Smooth muscle cell (in vitro differentiated cells): ENCODE measurements around the gene CARD6. TPM values are rescaled to one million over a fixed set of nuclear protein-coding genes. Genes with fewer than 3 reads are reported as not detected.

Source experiments
- DNase-seq: peaks from one replicate; lab custom pipeline; 2025; ENCODE audit not compliant: unreplicated experiment; lab: John Stamatoyannopoulos, UW
- H2AFZ ChIP-seq: fragments of 200-600 bp; sonication (generic); 2 replicates; pipeline ENCODE4 v1.6.0; 2016; ENCODE audit warnings: antibody characterized with exemption, low read depth, mild to moderate bottlenecking
- H3F3A ChIP-seq: fragments of 200-600 bp; sonication (generic); 2 replicates; pipeline ENCODE4 v1.6.0; 2017; ENCODE audit warnings: antibody characterized with exemption, low read depth
- H3K27ac ChIP-seq: fragments of 200-600 bp; sonication (generic); 2 replicates; pipeline ENCODE4 v1.5.1; 2016; ENCODE audit warnings: low read depth, mild to moderate bottlenecking
- H3K27me3 ChIP-seq: fragments of 200-600 bp; sonication (generic); 2 replicates; pipeline ENCODE4 v1.6.1; 2016; ENCODE audit warnings: low read depth, mild to moderate bottlenecking
- H3K36me3 ChIP-seq: fragments of 200-600 bp; sonication (generic); 2 replicates; pipeline ENCODE4 v1.5.1; 2016; ENCODE audit warnings: low read depth
- H3K4me1 ChIP-seq: fragments of 200-600 bp; sonication (generic); 2 replicates; pipeline ENCODE4 v1.5.1; 2016; ENCODE audit warnings: low read depth
- H3K4me2 ChIP-seq: fragments of 200-600 bp; sonication (generic); 2 replicates; pipeline ENCODE4 v1.6.0; 2016; ENCODE audit warnings: mild to moderate bottlenecking
- H3K4me3 ChIP-seq: fragments of 200-600 bp; sonication (generic); 2 replicates; pipeline ENCODE4 v1.5.1; 2016; ENCODE audit warnings: mild to moderate bottlenecking
- H3K79me2 ChIP-seq: fragments of 200-600 bp; sonication (generic); 2 replicates; pipeline ENCODE4 v1.6.0; 2016; ENCODE audit warnings: low read depth, mild to moderate bottlenecking
- H3K9ac ChIP-seq: fragments of 200-600 bp; sonication (generic); 2 replicates; pipeline ENCODE4 v1.6.0; 2016; ENCODE audit warnings: low read depth
- H3K9me3 ChIP-seq: fragments of 200-600 bp; sonication (generic); replicated peaks from 2 replicates; pipeline ENCODE4 v1.5.1; 2016; ENCODE audit warnings: low read depth
- H4K20me1 ChIP-seq: fragments of 200-600 bp; sonication (generic); 2 replicates; pipeline ENCODE4 v1.6.0; 2016; ENCODE audit warnings: low read depth
- WGBS: methylation state at CpG from one replicate; pipeline ENCODE4 v1.1.7; 2016; ENCODE audit warnings: low lambda C conversion rate; 5-methylcytosine and 5-hydroxymethylcytosine counted together
- polyA plus RNA-seq: library from polyadenylated mRNA; unstranded; fragments of >200 nt; fragmentation: Nextera tagmentation; extraction: Ambion mirVana; gene quantifications from 2 replicates; pipeline ENCODE4 v1.2.1, GENCODE V29; 2016
- total RNA-seq: library from RNA; depleted of rRNA; stranded (reverse); fragments of >200 nt; gene quantifications from 2 replicates; pipeline ENCODE4 v1.2.3, GENCODE V29; 2014
- TF ChIP-seq, protein P1 (sequence below): fragments of 200-600 bp; sonication (generic); IDR thresholded peaks from 2 replicates; pipeline ENCODE4 v1.5.1; 2017; ENCODE audit warnings: borderline replicate concordance, mild to moderate bottlenecking, antibody characterized with exemption; ENCODE audit not compliant: insufficient read depth, poor library complexity, severe bottlenecking

Gene CARD6
- total and polyA plus RNA-seq, 2 experiments from 2014 or later, result 0.43 to 0.99 TPM

- WGBS, result 9% methylated on average over 7 of the region's 7 CpGs
Measured at GRCh38 chr5:40798801-40799210, 42.4 kb upstream of the CARD6 start.

GRCh38 chr5:40799258-40799657, 41.9 kb upstream of the CARD6 start:
- peak overlapping the region; percentile 98 for H3K4me3 ChIP-seq
- peak overlapping the region; percentile 99 for H3K4me2 ChIP-seq
- no peak overlapping the region for H3K27ac ChIP-seq
- H4K20me1 ChIP-seq, result peaks cover 30% of the 10 kb centered on the region
- WGBS, result 12% methylated on average over 1 of the region's 1 CpG
- H2AFZ ChIP-seq, result no peak overlapping the region
- H3K79me2 ChIP-seq, result peaks cover 33% of the 10 kb centered on the region
- peaks cover 9% of the 10 kb centered on the region for H3F3A ChIP-seq
- no peak overlapping the region for H3K9ac ChIP-seq
- no peak for DNase-seq
- H3K36me3 ChIP-seq, result no peaks in the 10 kb centered on the region
- no peaks in the 10 kb centered on the region for H3K27me3 ChIP-seq
- TF ChIP-seq, protein P1, sequence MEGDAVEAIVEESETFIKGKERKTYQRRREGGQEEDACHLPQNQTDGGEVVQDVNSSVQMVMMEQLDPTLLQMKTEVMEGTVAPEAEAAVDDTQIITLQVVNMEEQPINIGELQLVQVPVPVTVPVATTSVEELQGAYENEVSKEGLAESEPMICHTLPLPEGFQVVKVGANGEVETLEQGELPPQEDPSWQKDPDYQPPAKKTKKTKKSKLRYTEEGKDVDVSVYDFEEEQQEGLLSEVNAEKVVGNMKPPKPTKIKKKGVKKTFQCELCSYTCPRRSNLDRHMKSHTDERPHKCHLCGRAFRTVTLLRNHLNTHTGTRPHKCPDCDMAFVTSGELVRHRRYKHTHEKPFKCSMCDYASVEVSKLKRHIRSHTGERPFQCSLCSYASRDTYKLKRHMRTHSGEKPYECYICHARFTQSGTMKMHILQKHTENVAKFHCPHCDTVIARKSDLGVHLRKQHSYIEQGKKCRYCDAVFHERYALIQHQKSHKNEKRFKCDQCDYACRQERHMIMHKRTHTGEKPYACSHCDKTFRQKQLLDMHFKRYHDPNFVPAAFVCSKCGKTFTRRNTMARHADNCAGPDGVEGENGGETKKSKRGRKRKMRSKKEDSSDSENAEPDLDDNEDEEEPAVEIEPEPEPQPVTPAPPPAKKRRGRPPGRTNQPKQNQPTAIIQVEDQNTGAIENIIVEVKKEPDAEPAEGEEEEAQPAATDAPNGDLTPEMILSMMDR, result no peak
- no peaks in the 10 kb centered on the region for H3K9me3 ChIP-seq
- H3K4me1 ChIP-seq, result peaks cover 13% of the 10 kb centered on the region

More at GRCh38 chr5:40798801-40799210, 42.4 kb upstream of the CARD6 start:
- Histone ChIP-seq H3K4me1 (peaks cover 13% of the 10 kb centered on the region), H3K4me2 (peak overlapping the region; percentile 99), H3K9me3 (no peaks in the 10 kb centered on the region), H3K79me2 (peaks cover 38% of the 10 kb centered on the region), H3K9ac (peak overlapping the region; percentile 75), H3K4me3 (peak overlapping the region; percentile 98), H4K20me1 (peaks cover 35% of the 10 kb centered on the region), H3K27me3 (no peaks in the 10 kb centered on the region), H3K36me3 (no peaks in the 10 kb centered on the region), H3F3A (peaks cover 9% of the 10 kb centered on the region), H2AFZ (peak overlapping the region; percentile 100), H3K27ac (peak overlapping the region; percentile 82)
- TF ChIP-seq, protein P1, result no peak
- DNase-seq, result no peak

- Histone ChIP-seq H3K9me3 (no peaks in the 10 kb centered on the region), H3K4me2 (no peak overlapping the region), H3K4me1 (peaks cover 5% of the 10 kb centered on the region), H3K9ac (no peak overlapping the region), H2AFZ (no peak overlapping the region), H3K79me2 (peaks cover 6% of the 10 kb centered on the region), H3K27ac (no peak overlapping the region), H3K27me3 (no peaks in the 10 kb centered on the region), H4K20me1 (peaks cover 5% of the 10 kb centered on the region), H3K4me3 (no peak overlapping the region), H3F3A (peaks cover 9% of the 10 kb centered on the region), H3K36me3 (no peaks in the 10 kb centered on the region)
- DNase-seq, result no peak
- TF ChIP-seq, protein P1, result no peak
- 94% methylated on average over 8 of the region's 8 CpGs for WGBS
Measured at GRCh38 chr5:40801771-40802562, 39.2 kb upstream of the CARD6 start.
